HG03064 (cell line): ENCODE measurements around the gene MED26.
"Not testable (repeated sequence)": the region's sequence is repeated elsewhere in the genome, so short reads cannot be mapped to it uniquely, and the experiment has no call there.

ENCODE experiments used
- ATAC-seq: cut with Tn5 transposase; IDR thresholded peaks from one replicate; pipeline ENCODE4 v1.9.1; 2021; ENCODE audit warnings: low read depth; ENCODE audit not compliant: unreplicated experiment

Gene MED26

GRCh38 chr19:16651421-16652188, 23.6 kb upstream of the MED26 start:
- ATAC-seq, result not testable (repeated sequence)

- no peak for ATAC-seq
Measured at GRCh38 chr19:16650821-16651220, 22.8 kb upstream of the MED26 start.

GRCh38 chr19:16649734-16650133, 21.7 kb upstream of the MED26 start:
- no peak for ATAC-seq

- no peak for ATAC-seq
Measured at GRCh38 chr19:16645140-16645539, 17.1 kb upstream of the MED26 start.

GRCh38 chr19:16641695-16642094, 13.7 kb upstream of the MED26 start:
- ATAC-seq, result no peak

- no peak for ATAC-seq
Measured at GRCh38 chr19:16640951-16641350, 12.9 kb upstream of the MED26 start.

- ATAC-seq, result no peak
Measured at GRCh38 chr19:16638666-16639065, 10.7 kb upstream of the MED26 start.

- no peak for ATAC-seq
Measured at GRCh38 chr19:16637535-16637934, 9.5 kb upstream of the MED26 start.

- no peak for ATAC-seq
Measured at GRCh38 chr19:16631465-16631864, 3.5 kb upstream of the MED26 start.

GRCh38 chr19:16628984-16629691, 1.1 kb upstream of the MED26 start:
- ATAC-seq, result peak; percentile 9

- ATAC-seq, result no peak
Measured at GRCh38 chr19:16627928-16628182, 149 bp downstream of the MED26 start.

GRCh38 chr19:16627193-16627927, 644 bp downstream of the MED26 start:
- ATAC-seq, result peak; percentile 4

- no peak for ATAC-seq
Measured at GRCh38 chr19:16626796-16627192, 1.2 kb downstream of the MED26 start.

- ATAC-seq, result no peak
Measured at GRCh38 chr19:16625163-16625958, 2.6 kb downstream of the MED26 start.

- ATAC-seq, result no peak
Measured at GRCh38 chr19:16624236-16624635, 3.8 kb downstream of the MED26 start.

GRCh38 chr19:16623576-16623975, 4.4 kb downstream of the MED26 start:
- no peak for ATAC-seq

- ATAC-seq, result no peak
Measured at GRCh38 chr19:16623066-16623465, 4.9 kb downstream of the MED26 start.

- no peak for ATAC-seq
Measured at GRCh38 chr19:16621165-16621800, 6.7 kb downstream of the MED26 start.

- no peak for ATAC-seq
Measured at GRCh38 chr19:16620584-16620983, 7.4 kb downstream of the MED26 start.

- no peak for ATAC-seq
Measured at GRCh38 chr19:16620018-16620417, 8.0 kb downstream of the MED26 start.
